Measurements from ENCODE around the gene FGF12. TPM values are rescaled to one million over a fixed set of nuclear protein-coding genes. Genes with fewer than 3 reads are reported as not detected.

Gene FGF12
- total RNA-seq, 1 donor from 2014 or later, result 7.0 TPM

- Histone ChIP-seq H3K4me3 (no peak overlapping the region), H3K36me3 (no peaks in the 10 kb centered on the region), H3F3A (ENCODE audit: low read depth) (no peaks in the 10 kb centered on the region), H3K79me2 (ENCODE audit: low read depth) (no peaks in the 10 kb centered on the region), H3K27me3 (no peaks in the 10 kb centered on the region), H3K4me1 (no peaks in the 10 kb centered on the region), H3K9ac (no peak overlapping the region), H3K9me3 (ENCODE audit: low read depth) (no peaks in the 10 kb centered on the region), H3K27ac (no peak overlapping the region), H4K20me1 (ENCODE audit: low read depth) (no peaks in the 10 kb centered on the region), H3K4me2 (no peak overlapping the region), H2AFZ (replicated peaks) (no peak overlapping the region)
- Mint-ChIP-seq H3K27ac (no peak overlapping the region), H3K4me3 (no peak overlapping the region), H3K4me1 (no peaks in the 10 kb centered on the region), H3K36me3 (no peaks in the 10 kb centered on the region), H3K9me3 (no peaks in the 10 kb centered on the region), H3K27me3 (ENCODE audit: insufficient read depth, low read depth) (no peaks in the 10 kb centered on the region)
- no peak for DNase-seq (ENCODE audit: low spot score)
- TF ChIP-seq EZH2phosphoT487 (IDR thresholded peaks at IDR 0.05) (no peak), CTCF (IDR thresholded peaks at IDR 0.05) (no peak)
Measured at GRCh38 chr3:192575879-192576506, 151.3 kb downstream of the FGF12 start.

- H3K36me3 Mint-ChIP-seq, result no peaks in the 10 kb centered on the region
- H3K79me2 ChIP-seq (ENCODE audit: low read depth), result no peaks in the 10 kb centered on the region
- no peak for DNase-seq (ENCODE audit: low spot score)
Measured at GRCh38 chr3:192573240-192573639, 154.1 kb downstream of the FGF12 start.

GRCh38 chr3:192570821-192571791, 156.2 kb downstream of the FGF12 start:
- Histone ChIP-seq H3K27ac (no peak overlapping the region), H3K9me3 (ENCODE audit: low read depth) (no peaks in the 10 kb centered on the region), H3K27me3 (no peaks in the 10 kb centered on the region), H3F3A (ENCODE audit: low read depth) (no peaks in the 10 kb centered on the region), H2AFZ (replicated peaks) (no peak overlapping the region), H3K4me3 (no peak overlapping the region), H3K4me1 (no peaks in the 10 kb centered on the region), H3K36me3 (no peaks in the 10 kb centered on the region), H3K79me2 (ENCODE audit: low read depth) (no peaks in the 10 kb centered on the region), H3K9ac (no peak overlapping the region), H3K4me2 (no peak overlapping the region), H4K20me1 (ENCODE audit: low read depth) (no peaks in the 10 kb centered on the region)
- Mint-ChIP-seq H3K4me3 (no peak overlapping the region), H3K4me1 (no peaks in the 10 kb centered on the region), H3K36me3 (no peaks in the 10 kb centered on the region), H3K9me3 (no peaks in the 10 kb centered on the region), H3K27ac (no peak overlapping the region), H3K27me3 (ENCODE audit: insufficient read depth, low read depth) (no peaks in the 10 kb centered on the region)
- TF ChIP-seq CTCF (IDR thresholded peaks at IDR 0.05) (no peak), EZH2 (IDR thresholded peaks at IDR 0.05) (no peak), EZH2phosphoT487 (IDR thresholded peaks at IDR 0.05) (no peak)
- no peak for DNase-seq (ENCODE audit: low spot score)

More at GRCh38 chr3:192573240-192573639, 154.1 kb downstream of the FGF12 start:
- Histone ChIP-seq H3F3A (ENCODE audit: low read depth) (no peaks in the 10 kb centered on the region), H3K27ac (no peak overlapping the region), H4K20me1 (ENCODE audit: low read depth) (no peaks in the 10 kb centered on the region), H3K9me3 (ENCODE audit: low read depth) (no peaks in the 10 kb centered on the region), H3K4me1 (no peaks in the 10 kb centered on the region), H3K9ac (no peak overlapping the region), H3K4me2 (no peak overlapping the region), H3K27me3 (no peaks in the 10 kb centered on the region), H3K36me3 (no peaks in the 10 kb centered on the region), H2AFZ (replicated peaks) (no peak overlapping the region), H3K4me3 (no peak overlapping the region)
- Mint-ChIP-seq H3K4me1 (no peaks in the 10 kb centered on the region), H3K9me3 (no peaks in the 10 kb centered on the region), H3K27ac (no peak overlapping the region), H3K27me3 (ENCODE audit: insufficient read depth, low read depth) (no peaks in the 10 kb centered on the region), H3K4me3 (no peak overlapping the region)
- TF ChIP-seq EZH2phosphoT487 (IDR thresholded peaks at IDR 0.05) (no peak), CTCF (IDR thresholded peaks at IDR 0.05) (no peak), EZH2 (IDR thresholded peaks at IDR 0.05) (no peak)
